Lung (tissue), 12 donors: ENCODE data around the gene RGL1. TPM values are rescaled to one million over a fixed set of nuclear protein-coding genes. Genes with fewer than 3 reads are reported as not detected.

Experiments
- ATAC-seq: fragments of 200-7000 bp; cut with Tn5 transposase; one replicate; pipeline ENCODE4 v1.9.1; 2020; ENCODE audit warnings: moderate number of reproducible peaks; ENCODE audit not compliant: insufficient read depth, low FRiP score
- DNase-seq, 3 donors: peaks; one replicate each; pipeline ENCODE4 v3.0.0-alpha.2; 2013 to 2017
- H3K27ac ChIP-seq, 2 donors: one replicate each; pipeline ENCODE4 v1.5.1; 2013; ENCODE audit warnings: mild to moderate bottlenecking in 2 of 2, moderate library complexity in 2 of 2, control low read depth in 1 of 2, inconsistent platforms in 1 of 2, low read depth in 1 of 2, low read length in 1 of 2
- H3K27me3 ChIP-seq, 3 donors: one replicate each; pipeline ENCODE4 v1.5.1; 2013; ENCODE audit warnings: low read length in 2 of 3; ENCODE audit not compliant: control insufficient read depth in 3 of 3, insufficient read depth in 3 of 3
- H3K36me3 ChIP-seq, 4 donors: one replicate each; pipeline ENCODE4 v1.5.1; 2013; ENCODE audit warnings: low read length in 4 of 4, mild to moderate bottlenecking in 1 of 4, moderate library complexity in 1 of 4; ENCODE audit not compliant: control insufficient read depth in 4 of 4, insufficient read depth in 4 of 4
- H3K4me1 ChIP-seq, 5 donors: one replicate each; pipeline ENCODE4 v1.5.1; 2013; ENCODE audit warnings: low read length in 5 of 5, mild to moderate bottlenecking in 2 of 5, moderate library complexity in 1 of 5; ENCODE audit not compliant: control insufficient read depth in 5 of 5, insufficient read depth in 5 of 5
- H3K4me3 ChIP-seq: one replicate; pipeline ENCODE4 v1.5.1; 2013; ENCODE audit warnings: mild to moderate bottlenecking, control low read depth, moderate library complexity
- H3K9ac ChIP-seq, 2 donors: one replicate each; pipeline ENCODE4 v1.5.1; 2013; ENCODE audit warnings: low read length in 2 of 2, control low read depth in 1 of 2; ENCODE audit not compliant: insufficient read depth in 1 of 2
- H3K9me3 ChIP-seq, 4 donors: one replicate each; pipeline ENCODE4 v1.5.1; 2013; ENCODE audit warnings: low read length in 3 of 4, mild to moderate bottlenecking in 1 of 4, moderate library complexity in 1 of 4; ENCODE audit not compliant: control insufficient read depth in 4 of 4, insufficient read depth in 3 of 4
- CTCF ChIP-seq: IDR thresholded peaks from 2 replicates; pipeline ENCODE4 v1.5.1; 2012; ENCODE audit warnings: mild to moderate bottlenecking; ENCODE audit errors: control extremely low read depth, extremely low read depth
- WGBS, 2 donors: extraction: QIAGEN DNeasy Blood & Tissue Kit; methylation state at CpG; one replicate each; pipeline ENCODE4 v1.1.7; 2013; 5-methylcytosine and 5-hydroxymethylcytosine counted together
- polyA plus RNA-seq, 2 donors: library from polyadenylated mRNA; stranded (reverse); fragments of 200-250 nt; gene quantifications; one replicate each; pipeline ENCODE4 v1.2.1, GENCODE V29; 2013
- total RNA-seq, 2 donors: library from RNA; depleted of rRNA in 1 of 2; stranded (reverse); fragments of >200 nt in 1 of 2; gene quantifications; one replicate each; pipeline ENCODE4 v1.2.1, GENCODE V29; 2014 to 2021
- donor health status: control.
- donor health status: control.
- donor health status: Bipolar disorder and iron deficiency.
- donor health status: healthy.
- donor health status: DM: yes; HTN: yes; CAD: no.

Gene RGL1
- total and polyA plus RNA-seq, 4 donors: 9.6 to 49.4 (median 35.2) TPM

DNA sequence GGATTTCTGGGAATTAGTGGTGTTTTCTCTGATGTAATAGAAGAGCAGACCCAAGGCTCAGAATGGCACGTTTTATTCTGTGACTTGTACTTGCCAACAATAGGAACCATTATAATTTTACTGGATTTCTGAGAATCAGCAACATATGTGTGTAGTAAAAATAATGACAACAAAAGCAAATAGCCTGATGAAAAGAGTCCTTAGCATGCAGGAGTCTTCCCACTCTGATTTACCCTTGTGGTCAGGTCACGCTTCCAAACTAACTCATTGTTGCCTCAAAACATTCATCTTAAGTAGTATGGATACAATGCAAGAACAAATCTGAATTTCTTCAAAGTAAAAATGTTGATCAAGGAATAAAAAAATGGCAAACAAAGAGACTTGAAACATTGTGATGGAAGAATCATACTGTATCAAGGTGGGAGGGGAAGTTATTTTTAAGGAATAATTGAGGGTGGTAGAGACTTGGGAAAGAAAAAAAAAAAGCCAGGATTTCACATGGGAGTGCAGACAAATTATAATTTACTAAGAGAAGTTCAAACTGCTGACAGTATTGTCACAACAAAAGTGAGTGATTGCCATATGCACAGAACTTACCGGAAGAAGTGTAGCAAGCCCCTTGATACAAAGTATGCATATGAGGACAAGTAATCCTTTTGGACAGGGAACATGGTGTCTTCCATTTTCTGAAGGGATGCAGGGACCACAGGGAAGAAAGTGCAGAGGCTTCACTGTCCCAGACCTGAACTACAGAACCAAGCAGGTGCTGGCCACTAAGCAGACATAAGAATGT, 31.2 kb upstream of the RGL1 start:
- no peak for DNase-seq
- WGBS, 2 donors: 90 to 95% methylated on average over 3 of the region's 3 CpGs
- no peaks in the 10 kb centered on the region for H3K36me3 ChIP-seq
- H3K9me3 ChIP-seq: peaks cover 0 to 8% (median 3%) of the 10 kb centered on the region in 4 donors
- no peaks in the 10 kb centered on the region for H3K27me3 ChIP-seq
- no peak overlapping the region for H3K4me3 ChIP-seq
- H3K4me1 ChIP-seq: peaks cover 0 to 21% (median 2%) of the 10 kb centered on the region in 5 donors
- H3K27ac ChIP-seq: no peak overlapping the region
- no peak for ATAC-seq
- no peak for TF ChIP-seq CTCF
- no peak overlapping the region for H3K9ac ChIP-seq

DNA sequence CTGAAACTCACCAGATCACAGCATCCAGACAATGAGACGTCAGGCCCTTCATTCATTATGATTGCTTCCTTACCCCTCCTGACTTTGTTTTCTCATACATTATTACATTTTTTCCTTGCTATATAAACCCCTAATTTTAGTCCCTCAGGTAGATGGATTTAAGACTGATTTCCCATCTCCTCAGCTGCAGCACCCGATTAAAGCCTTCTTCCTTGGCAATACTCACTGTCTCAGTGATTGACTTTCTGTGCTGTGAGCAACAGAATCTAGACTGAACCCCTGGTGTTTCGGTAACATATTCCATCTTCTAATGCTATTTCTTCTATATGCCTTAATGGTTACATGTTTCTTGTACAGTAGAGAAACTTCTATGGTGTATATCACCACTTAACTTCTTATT, 30.0 kb upstream of the RGL1 start:
- ATAC-seq (no peak), DNase-seq (no peak)
- H3K9me3 ChIP-seq: peaks cover 0 to 7% (median 3%) of the 10 kb centered on the region in 4 donors
- 96 to 97% methylated on average over 3 of the region's 3 CpGs for WGBS, 2 donors
- no peak overlapping the region for H3K4me3 ChIP-seq
- H3K9ac ChIP-seq: no peak overlapping the region
- no peaks in the 10 kb centered on the region for H3K36me3 ChIP-seq
- no peak overlapping the region for H3K27ac ChIP-seq
- no peaks in the 10 kb centered on the region for H3K27me3 ChIP-seq
- peaks cover 0 to 27% (median 6%) of the 10 kb centered on the region in 5 donors for H3K4me1 ChIP-seq
- TF ChIP-seq CTCF: no peak

DNA sequence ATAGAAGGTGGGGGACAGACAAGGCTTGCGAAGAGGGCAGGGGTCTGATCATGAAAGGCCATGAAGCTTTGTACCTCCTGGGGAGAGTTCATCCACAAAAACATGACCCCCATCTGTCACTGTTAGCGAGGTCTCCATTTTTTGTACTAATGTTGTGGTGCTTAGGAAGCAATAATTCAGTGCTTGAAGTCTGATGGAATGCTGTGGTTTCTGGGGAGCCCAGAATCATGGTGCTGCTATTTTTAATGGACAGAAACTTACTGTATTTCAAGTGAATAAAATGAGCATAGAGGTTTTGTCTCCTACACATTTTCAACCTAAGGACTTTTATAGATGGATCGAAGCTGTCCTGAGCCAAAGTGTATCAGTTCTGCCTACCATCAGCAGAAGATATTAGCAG, 28.2 kb upstream of the RGL1 start:
- H3K27me3 ChIP-seq: no peaks in the 10 kb centered on the region
- no peaks in the 10 kb centered on the region for H3K36me3 ChIP-seq
- no peak for TF ChIP-seq CTCF
- H3K4me1 ChIP-seq: peaks cover 0 to 41% (median 13%) of the 10 kb centered on the region in 5 donors
- no peak for DNase-seq
- H3K9me3 ChIP-seq: peaks cover 0 to 2% (median under 1%) of the 10 kb centered on the region in 4 donors
- H3K4me3 ChIP-seq: no peak overlapping the region
- ATAC-seq: no peak
- H3K9ac ChIP-seq: no peak overlapping the region
- WGBS, 2 donors: 88 to 93% methylated on average over 3 of the region's 3 CpGs
- no peak overlapping the region for H3K27ac ChIP-seq
